A204.1 (cell line): ENCODE results near the gene C6orf89.

Experiments
- FAIRE-seq: peaks from 2 replicates; lab custom pipeline; 2012; peaks lifted over from hg19 to GRCh38; lab: Jason Lieb, UNC

Gene C6orf89

GRCh38 chr6:36885461-36886401 lies at the start of gene C6orf89:
TSS of gene C6orf89 (plus strand) at chr6:36885952. CDS start at chr6:36899445, 13,493 bp downstream.
- peak; percentile 94 for FAIRE-seq

- no peak for FAIRE-seq
Observed at GRCh38 chr6:36836111-36837021, 49.4 kb upstream of the C6orf89 start.

GRCh38 chr6:36837022-36837339 lies 48.8 kb upstream of the C6orf89 start:
- no peak for FAIRE-seq

- no peak for FAIRE-seq
Observed at GRCh38 chr6:36837686-36838085, 48.1 kb upstream of the C6orf89 start.

- no peak for FAIRE-seq
Observed at GRCh38 chr6:36838896-36839748, 46.6 kb upstream of the C6orf89 start, which contains the start of gene CPNE5. TSS of gene CPNE5 (minus strand) at chr6:36839444. CDS start at chr6:36839377, 67 bp downstream.

- no peak for FAIRE-seq
Observed at GRCh38 chr6:36839749-36840431, 45.9 kb upstream of the C6orf89 start.

- FAIRE-seq, result no peak
Observed at GRCh38 chr6:36840432-36841403, 45.0 kb upstream of the C6orf89 start.

- FAIRE-seq, result no peak
Observed at GRCh38 chr6:36841756-36842155, 44.0 kb upstream of the C6orf89 start.

- no peak for FAIRE-seq
Observed at GRCh38 chr6:36843170-36843569, 42.6 kb upstream of the C6orf89 start.

- no peak for FAIRE-seq
Observed at GRCh38 chr6:36844232-36845170, 41.3 kb upstream of the C6orf89 start.

- FAIRE-seq, result no peak
Observed at GRCh38 chr6:36845233-36845632, 40.5 kb upstream of the C6orf89 start.

GRCh38 chr6:36847152-36847551 lies 38.6 kb upstream of the C6orf89 start:
- no peak for FAIRE-seq

GRCh38 chr6:36847991-36848390 lies 37.8 kb upstream of the C6orf89 start:
- no peak for FAIRE-seq

- FAIRE-seq, result no peak
Observed at GRCh38 chr6:36848658-36849441, 36.9 kb upstream of the C6orf89 start.

- FAIRE-seq, result no peak
Observed at GRCh38 chr6:36850021-36850420, 35.7 kb upstream of the C6orf89 start.

- FAIRE-seq, result no peak
Observed at GRCh38 chr6:36851149-36851614, 34.6 kb upstream of the C6orf89 start.

- no peak for FAIRE-seq
Observed at GRCh38 chr6:36851626-36852025, 34.1 kb upstream of the C6orf89 start.
